Measurements from ENCODE around the gene CFD. TPM values are rescaled to one million over a fixed set of nuclear protein-coding genes. Genes with fewer than 3 reads are reported as not detected.

The CFD gene
- polyA plus RNA-seq (2011; rRNA removed): 0.70 and 0.77 TPM in 2 replicates
- polyA minus RNA-seq (2011; rRNA and poly(A)+ RNA removed): 0.33 TPM in 1 of 2 replicates, not detected in the other

DNA sequence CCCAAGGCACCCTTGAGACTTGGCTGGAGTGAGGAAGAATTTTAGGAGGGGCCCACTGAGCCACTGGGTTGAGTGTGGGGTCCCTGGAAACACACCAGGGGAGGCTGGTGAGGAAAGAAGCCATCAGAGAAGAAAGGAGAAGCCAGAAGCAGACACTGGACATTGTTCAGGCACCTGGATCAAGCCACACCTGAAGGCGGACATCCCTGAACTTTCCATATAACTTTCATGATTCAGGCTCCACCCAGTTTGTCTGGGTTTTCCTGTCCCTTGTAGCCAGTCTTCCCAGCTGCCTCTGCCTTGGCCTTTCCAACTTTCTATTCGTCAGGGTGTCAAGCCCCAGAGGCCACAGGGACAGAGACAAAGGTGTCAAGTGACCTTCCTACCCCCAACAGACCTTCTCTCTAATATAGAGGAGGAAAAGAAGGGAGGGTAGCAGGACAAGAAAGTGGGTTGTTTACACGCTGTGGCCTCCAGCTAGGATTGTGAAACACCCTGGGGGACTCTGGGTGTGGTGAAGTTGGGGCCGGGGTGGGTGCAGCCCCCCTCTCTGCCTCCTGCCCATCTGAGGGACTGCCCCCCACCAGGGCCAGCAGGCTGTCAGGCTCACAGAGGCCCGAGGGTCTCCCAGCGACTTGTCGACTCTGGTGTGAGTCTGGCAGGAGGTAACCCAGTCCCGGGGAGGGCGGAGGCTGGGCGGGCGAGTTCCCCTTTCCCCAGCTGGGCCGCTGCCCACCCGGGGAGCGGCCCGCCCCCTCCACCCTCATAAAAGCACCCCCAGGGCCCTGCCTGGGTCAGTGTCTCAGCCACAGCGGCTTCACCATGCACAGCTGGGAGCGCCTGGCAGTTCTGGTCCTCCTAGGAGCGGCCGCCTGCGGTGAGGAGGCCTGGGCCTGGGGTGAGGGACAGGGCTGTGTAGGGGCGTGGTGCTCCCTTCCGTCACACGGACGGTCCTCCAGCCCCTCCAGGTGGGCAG lies at the start of gene CFD:
Gene CFD (plus strand): TSS at position 797 of the 976 bp plus-strand sequence. CDS start 26 bp downstream, at position 823.
- ChIA-PET CTCF (interaction anchor here (0.6 to 1.8 kb wide), 9 partner anchors 8 to 142 kb away, joined by 3 to 5 read pairs (median 3); no protein-coding TSS in a partner anchor), POLR2A (no interaction called here)
- DNase-seq (ENCODE audit: low read depth): no peak

DNA sequence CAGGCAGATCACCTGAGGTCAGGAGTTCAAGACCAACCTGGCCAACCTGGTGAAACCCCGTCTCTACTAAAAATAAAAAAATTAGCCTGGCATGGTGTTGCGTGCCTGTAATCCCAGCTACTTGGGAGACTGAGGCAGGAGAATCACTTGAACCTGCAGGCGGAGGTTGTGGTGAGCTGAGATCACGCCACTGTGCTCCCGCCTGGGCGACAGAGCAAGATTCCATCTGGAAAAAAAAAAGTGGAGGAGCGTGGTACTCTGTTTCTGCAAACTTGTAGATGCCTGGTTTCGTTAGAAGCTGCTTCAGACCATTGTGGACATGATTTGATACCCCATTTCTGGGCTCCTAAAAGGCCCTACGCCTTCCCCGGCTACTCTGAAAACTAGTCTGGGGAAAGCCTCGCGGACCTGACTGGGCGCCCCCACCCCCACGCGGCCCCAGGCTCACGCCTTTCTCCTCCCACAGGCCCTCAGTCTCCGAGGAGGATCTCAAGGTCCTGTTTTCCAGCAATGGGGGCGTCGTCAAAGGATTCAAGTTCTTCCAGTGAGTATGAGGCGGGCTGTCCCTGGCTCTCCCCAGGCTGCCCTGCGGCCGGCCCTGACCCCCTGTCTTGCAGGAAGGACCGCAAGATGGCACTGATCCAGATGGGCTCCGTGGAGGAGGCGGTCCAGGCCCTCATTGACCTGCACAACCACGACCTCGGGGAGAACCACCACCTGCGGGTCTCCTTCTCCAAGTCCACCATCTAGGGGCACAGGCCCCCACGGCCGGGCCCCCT lies 49.2 kb upstream of the CFD start:
- peaks cover 43% of the 10 kb centered on the region for H3K36me3 ChIP-seq (ENCODE audit: control insufficient read depth, insufficient read depth, low read length)
- TF ChIP-seq, protein P1, sequence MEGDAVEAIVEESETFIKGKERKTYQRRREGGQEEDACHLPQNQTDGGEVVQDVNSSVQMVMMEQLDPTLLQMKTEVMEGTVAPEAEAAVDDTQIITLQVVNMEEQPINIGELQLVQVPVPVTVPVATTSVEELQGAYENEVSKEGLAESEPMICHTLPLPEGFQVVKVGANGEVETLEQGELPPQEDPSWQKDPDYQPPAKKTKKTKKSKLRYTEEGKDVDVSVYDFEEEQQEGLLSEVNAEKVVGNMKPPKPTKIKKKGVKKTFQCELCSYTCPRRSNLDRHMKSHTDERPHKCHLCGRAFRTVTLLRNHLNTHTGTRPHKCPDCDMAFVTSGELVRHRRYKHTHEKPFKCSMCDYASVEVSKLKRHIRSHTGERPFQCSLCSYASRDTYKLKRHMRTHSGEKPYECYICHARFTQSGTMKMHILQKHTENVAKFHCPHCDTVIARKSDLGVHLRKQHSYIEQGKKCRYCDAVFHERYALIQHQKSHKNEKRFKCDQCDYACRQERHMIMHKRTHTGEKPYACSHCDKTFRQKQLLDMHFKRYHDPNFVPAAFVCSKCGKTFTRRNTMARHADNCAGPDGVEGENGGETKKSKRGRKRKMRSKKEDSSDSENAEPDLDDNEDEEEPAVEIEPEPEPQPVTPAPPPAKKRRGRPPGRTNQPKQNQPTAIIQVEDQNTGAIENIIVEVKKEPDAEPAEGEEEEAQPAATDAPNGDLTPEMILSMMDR (IDR thresholded peaks at IDR 0.05; ENCODE audit: insufficient read depth, low read depth, low read length): no peak
- H3K4me3 ChIP-seq (ENCODE audit: low read depth, low read length): no peak overlapping the region
- DNase-seq (ENCODE audit: low read depth): no peak
- ChIA-PET POLR2A (no interaction called here), CTCF (interaction anchor here (0.7 kb wide), 1 partner anchor 23 kb away, joined by 3 read pairs; no protein-coding TSS in a partner anchor)
- no peaks in the 10 kb centered on the region for H3K27me3 ChIP-seq (ENCODE audit: control insufficient read depth, insufficient read depth, low read length)

More for the DNA sequence above, at the start of gene CFD:
- TF ChIP-seq, protein P1 (IDR thresholded peaks at IDR 0.05; ENCODE audit: insufficient read depth, low read depth, low read length): no peak
- Histone ChIP-seq H3K27me3 (ENCODE audit: control insufficient read depth, insufficient read depth, low read length) (no peaks in the 10 kb centered on the region), H3K36me3 (ENCODE audit: control insufficient read depth, insufficient read depth, low read length) (no peaks in the 10 kb centered on the region), H3K4me3 (ENCODE audit: low read depth, low read length) (peak within 1 kb of the TSS; percentile 44)

DNA sequence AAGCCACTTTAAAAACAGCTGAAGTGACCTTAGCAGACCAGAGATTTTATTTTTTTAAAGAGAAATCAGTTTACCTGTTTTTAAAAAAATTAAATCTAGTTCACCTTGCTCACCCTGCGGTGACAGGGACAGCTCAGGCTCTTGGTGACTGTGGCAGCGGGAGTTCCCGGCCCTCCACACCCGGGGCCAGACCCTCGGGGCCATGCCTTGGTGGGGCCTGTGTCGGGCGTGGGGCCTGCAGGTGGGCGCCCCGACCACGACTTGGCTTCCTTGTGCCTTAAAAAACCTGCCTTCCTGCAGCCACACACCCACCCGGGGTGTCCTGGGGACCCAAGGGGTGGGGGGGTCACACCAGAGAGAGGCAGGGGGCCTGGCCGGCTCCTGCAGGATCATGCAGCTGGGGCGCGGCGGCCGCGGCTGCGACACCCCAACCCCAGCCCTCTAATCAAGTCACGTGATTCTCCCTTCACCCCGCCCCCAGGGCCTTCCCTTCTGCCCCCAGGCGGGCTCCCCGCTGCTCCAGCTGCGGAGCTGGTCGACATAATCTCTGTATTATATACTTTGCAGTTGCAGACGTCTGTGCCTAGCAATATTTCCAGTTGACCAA lies 48.5 kb upstream of the CFD start:
- H3K4me3 ChIP-seq (ENCODE audit: low read depth, low read length): no peak overlapping the region
- peaks cover 35% of the 10 kb centered on the region for H3K36me3 ChIP-seq (ENCODE audit: control insufficient read depth, insufficient read depth, low read length)
- no peaks in the 10 kb centered on the region for H3K27me3 ChIP-seq (ENCODE audit: control insufficient read depth, insufficient read depth, low read length)
- TF ChIP-seq, protein P1 (IDR thresholded peaks at IDR 0.05; ENCODE audit: insufficient read depth, low read depth, low read length): no peak
- DNase-seq (ENCODE audit: low read depth): no peak
- CTCF ChIA-PET: interaction anchor here (0.8 to 1.2 kb wide), 2 partner anchors 9 to 40 kb away, joined by 3 to 4 read pairs; no protein-coding TSS in a partner anchor
- POLR2A ChIA-PET: no interaction called here

DNA sequence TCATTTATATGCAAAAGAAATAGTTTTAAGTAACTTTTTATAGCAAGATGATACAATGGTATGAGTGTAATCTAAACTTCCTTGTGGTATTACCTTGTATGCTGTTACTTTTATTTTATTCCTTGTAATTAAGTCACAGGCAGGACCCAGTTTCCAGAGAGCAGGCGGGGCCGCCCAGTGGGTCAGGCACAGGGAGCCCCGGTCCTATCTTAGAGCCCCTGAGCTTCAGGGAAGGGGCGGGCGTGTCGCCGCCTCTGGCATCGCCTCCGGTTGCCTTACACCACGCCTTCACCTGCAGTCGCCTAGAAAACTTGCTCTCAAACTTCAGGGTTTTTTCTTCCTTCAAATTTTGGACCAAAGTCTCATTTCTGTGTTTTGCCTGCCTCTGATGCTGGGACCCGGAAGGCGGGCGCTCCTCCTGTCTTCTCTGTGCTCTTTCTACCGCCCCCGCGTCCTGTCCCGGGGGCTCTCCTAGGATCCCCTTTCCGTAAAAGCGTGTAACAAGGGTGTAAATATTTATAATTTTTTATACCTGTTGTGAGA lies 47.9 kb upstream of the CFD start:
- no peaks in the 10 kb centered on the region for H3K27me3 ChIP-seq (ENCODE audit: control insufficient read depth, insufficient read depth, low read length)
- TF ChIP-seq, protein P1 (IDR thresholded peaks at IDR 0.05; ENCODE audit: insufficient read depth, low read depth, low read length): no peak
- DNase-seq (ENCODE audit: low read depth): no peak
- CTCF ChIA-PET: interaction anchor here (0.8 to 1.2 kb wide), 2 partner anchors 9 to 41 kb away, joined by 3 to 4 read pairs; no protein-coding TSS in a partner anchor
- POLR2A ChIA-PET: no interaction called here
- H3K36me3 ChIP-seq (ENCODE audit: control insufficient read depth, insufficient read depth, low read length): peaks cover 32% of the 10 kb centered on the region
- no peak overlapping the region for H3K4me3 ChIP-seq (ENCODE audit: low read depth, low read length)
